Neural cell (in vitro differentiated cells): ENCODE measurements around the gene P2RX3. TPM values are rescaled to one million over a fixed set of nuclear protein-coding genes. Genes with fewer than 3 reads are reported as not detected.

ENCODE experiments used
- H2AFZ ChIP-seq: fragments of 200-600, 300-800 bp; sonication (generic), shearing (Covaris generic); 2 replicates; pipeline ENCODE4 v1.6.0; 2014; ENCODE audit warnings: low read depth, mild to moderate bottlenecking, antibody characterized with exemption, low read length, moderate library complexity
- H3F3A ChIP-seq: fragments of 200-600 bp; shearing (Covaris generic); 2 replicates; pipeline ENCODE4 v1.6.1; 2016; ENCODE audit warnings: mild to moderate bottlenecking, moderate library complexity, mixed read lengths, antibody characterized with exemption, low read length; ENCODE audit not compliant: insufficient read depth, poor library complexity, severe bottlenecking
- H3K27ac ChIP-seq: fragments of 200-600, 300-800 bp; sonication (generic), shearing (Covaris generic); 2 replicates; pipeline ENCODE4 v1.5.1; 2014; ENCODE audit warnings: mild to moderate bottlenecking, low read length, moderate library complexity
- H3K27me3 ChIP-seq: fragments of 300-800, 200-600 bp; sonication (generic), shearing (Covaris generic); 2 replicates; pipeline ENCODE4 v1.6.0; 2014; ENCODE audit warnings: mild to moderate bottlenecking, low read depth, low read length, moderate library complexity; ENCODE audit not compliant: insufficient read depth
- H3K36me3 ChIP-seq: fragments of 300-800, 200-600 bp; sonication (generic), shearing (Covaris generic); 2 replicates; pipeline ENCODE4 v1.5.1; 2014; ENCODE audit warnings: mild to moderate bottlenecking, antibody characterized with exemption, low read length, moderate library complexity; ENCODE audit not compliant: insufficient read depth
- H3K4me2 ChIP-seq: fragments of 300-800, 200-600 bp; sonication (generic), shearing (Covaris generic); 2 replicates; pipeline ENCODE4 v1.6.0; 2014; ENCODE audit warnings: mild to moderate bottlenecking, low read length
- H3K4me3 ChIP-seq: fragments of 300-800, 200-600 bp; sonication (generic), shearing (Covaris generic); 2 replicates; pipeline ENCODE4 v1.5.1; 2014; ENCODE audit warnings: mild to moderate bottlenecking, low read length, moderate library complexity
- H3K79me2 ChIP-seq: fragments of 200-600 bp; shearing (Covaris generic); replicated peaks from 2 replicates; pipeline ENCODE4 v1.6.0; 2014; ENCODE audit warnings: mild to moderate bottlenecking, low read length, moderate library complexity; ENCODE audit not compliant: insufficient read depth
- H3K9ac ChIP-seq: fragments of 300-800, 200-600 bp; sonication (generic), shearing (Covaris generic); 2 replicates; pipeline ENCODE4 v1.6.1; 2016; ENCODE audit warnings: mild to moderate bottlenecking, low read length, mixed read lengths
- H3K9me2 ChIP-seq: fragments of 200-600 bp; shearing (Covaris generic); 2 replicates; pipeline ENCODE4 v1.6.1; 2016; ENCODE audit warnings: mild to moderate bottlenecking, low read length, mixed read lengths; ENCODE audit not compliant: insufficient read depth
- H3K9me3 ChIP-seq: fragments of 200-600, 300-800 bp; sonication (generic), shearing (Covaris generic); 2 replicates; pipeline ENCODE4 v1.6.1; 2016; ENCODE audit warnings: mild to moderate bottlenecking, mixed run types, low read length, moderate library complexity, mixed read lengths
- H4K20me1 ChIP-seq: fragments of 200-600 bp; shearing (Covaris generic); 2 replicates; pipeline ENCODE4 v1.6.1; 2016; ENCODE audit warnings: mild to moderate bottlenecking, mixed run types; ENCODE audit not compliant: insufficient read depth
- CTCF ChIP-seq: fragments of 450-650 bp; IDR thresholded peaks from 2 replicates; pipeline ENCODE4 v1.5.1; 2014; ENCODE audit warnings: antibody characterized with exemption, mild to moderate bottlenecking, moderate library complexity; ENCODE audit not compliant: poor library complexity, severe bottlenecking
- EP300 ChIP-seq: fragments of 450-650 bp; conservative IDR thresholded peaks from 2 replicates; pipeline ENCODE4 v1.6.1; 2014; ENCODE audit warnings: antibody characterized with exemption, mild to moderate bottlenecking, moderate library complexity; ENCODE audit not compliant: poor library complexity, severe bottlenecking
- EZH2 ChIP-seq: fragments of 200-600, 300-800 bp; shearing (Covaris generic), sonication (generic); IDR thresholded peaks from 2 replicates; pipeline ENCODE4 v1.6.1; 2014; ENCODE audit warnings: antibody characterized with exemption, low read length, borderline replicate concordance, mild to moderate bottlenecking; ENCODE audit not compliant: insufficient read depth, poor library complexity, severe bottlenecking
- MXI1 ChIP-seq: fragments of 450-650 bp; conservative IDR thresholded peaks from 2 replicates; pipeline ENCODE4 v1.6.1; 2014; ENCODE audit warnings: antibody characterized with exemption, mild to moderate bottlenecking; ENCODE audit not compliant: poor library complexity, severe bottlenecking
- POLR2AphosphoS5 ChIP-seq: IDR thresholded peaks from 2 replicates; pipeline ENCODE4 v1.6.1; 2012
- RAD21 ChIP-seq: fragments of 450-650 bp; conservative IDR thresholded peaks from 2 replicates; pipeline ENCODE4 v1.6.1; 2014; ENCODE audit warnings: antibody characterized with exemption, mild to moderate bottlenecking, moderate library complexity
- REST ChIP-seq: IDR thresholded peaks from 2 replicates; pipeline ENCODE4 v1.6.1; 2012; ENCODE audit warnings: borderline replicate concordance
- SMC3 ChIP-seq: fragments of 450-650 bp; conservative IDR thresholded peaks from 2 replicates; pipeline ENCODE4 v1.6.1; 2014; ENCODE audit warnings: antibody characterized with exemption, mild to moderate bottlenecking, moderate library complexity; ENCODE audit not compliant: poor library complexity
- TAF1 ChIP-seq: IDR thresholded peaks from 2 replicates; pipeline ENCODE4 v1.6.1; 2012; ENCODE audit warnings: low read depth
- polyA plus RNA-seq: library from polyadenylated mRNA; depleted of rRNA; stranded (reverse); fragments of >200 nt; gene quantifications from 2 replicates; pipeline ENCODE4 v1.2.3, GENCODE V29; 2014

Gene P2RX3
- polyA plus RNA-seq, 1 donor from 2014 or later: not detected

DNA sequence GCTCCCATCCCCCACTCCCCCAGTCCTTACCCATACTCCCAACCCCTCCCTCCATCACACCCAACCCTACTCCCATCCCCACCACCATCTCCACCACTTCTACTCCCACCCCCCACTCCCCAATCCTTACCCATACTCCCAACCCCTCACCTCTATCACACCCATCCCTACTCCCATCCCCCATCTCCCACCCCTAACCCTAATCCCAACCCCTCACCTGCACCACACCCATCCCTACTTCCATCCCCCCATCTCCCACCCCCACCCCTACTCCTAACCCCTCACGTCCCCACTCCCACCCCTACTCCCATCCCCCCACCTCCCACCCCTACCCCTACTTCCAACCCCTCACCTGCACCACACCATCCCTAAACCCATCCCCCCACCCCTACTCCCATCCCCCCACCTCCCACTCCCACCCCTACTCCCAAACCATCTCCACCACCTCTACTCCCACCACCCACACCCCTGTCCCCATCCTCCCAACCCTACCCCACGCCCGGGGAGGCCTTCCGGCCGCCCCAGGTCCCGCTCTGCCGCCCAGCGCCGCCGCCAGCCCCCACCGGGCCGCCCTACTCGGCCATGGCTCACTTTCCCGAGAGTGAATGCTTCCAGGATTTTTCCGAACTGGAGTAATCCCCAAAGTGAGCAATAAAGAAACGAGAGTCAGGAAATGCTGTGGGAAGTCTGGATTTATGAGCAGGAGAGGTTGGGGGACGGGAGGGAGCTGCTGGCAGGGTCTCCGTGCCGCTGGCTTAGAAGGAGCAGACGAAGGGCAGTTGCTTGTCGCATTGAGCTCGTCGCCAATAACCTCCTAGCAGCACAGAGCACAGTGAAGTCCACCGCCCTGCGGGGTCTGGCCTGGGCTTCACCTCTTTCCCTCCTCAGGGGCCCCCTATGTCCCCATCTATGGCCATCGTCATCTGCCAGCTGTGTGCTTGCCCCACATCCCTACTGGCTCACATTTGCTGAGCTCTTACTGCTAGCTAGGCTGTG is 38.2 kb downstream of the P2RX3 start:
- H4K20me1 ChIP-seq: no peaks in the 10 kb centered on the region
- H3K4me3 ChIP-seq: no peak overlapping the region
- no peaks in the 10 kb centered on the region for H3F3A ChIP-seq
- H3K27me3 ChIP-seq: no peaks in the 10 kb centered on the region
- no peaks in the 10 kb centered on the region for H3K9me3 ChIP-seq
- H3K4me2 ChIP-seq: no peak overlapping the region
- TF ChIP-seq EZH2 (no peak), POLR2AphosphoS5 (no peak), EP300 (no peak), MXI1 (no peak), RAD21 (no peak), TAF1 (no peak), REST (no peak), CTCF (no peak), SMC3 (no peak)
- H3K9ac ChIP-seq: no peak overlapping the region
- no peak overlapping the region for H3K27ac ChIP-seq
- no peaks in the 10 kb centered on the region for H3K9me2 ChIP-seq
- no peaks in the 10 kb centered on the region for H3K79me2 ChIP-seq
- H2AFZ ChIP-seq: no peak overlapping the region
- H3K36me3 ChIP-seq: no peaks in the 10 kb centered on the region

GRCh38 chr11:57377107-57377506 is 39.0 kb downstream of the P2RX3 start:
- Histone ChIP-seq H3F3A (no peaks in the 10 kb centered on the region), H2AFZ (no peak overlapping the region), H3K9ac (no peak overlapping the region), H3K79me2 (no peaks in the 10 kb centered on the region), H4K20me1 (no peaks in the 10 kb centered on the region), H3K4me3 (no peak overlapping the region), H3K27ac (no peak overlapping the region), H3K36me3 (no peaks in the 10 kb centered on the region), H3K9me2 (no peaks in the 10 kb centered on the region), H3K4me2 (no peak overlapping the region), H3K9me3 (no peaks in the 10 kb centered on the region), H3K27me3 (no peaks in the 10 kb centered on the region)
- TF ChIP-seq RAD21 (no peak), TAF1 (no peak), MXI1 (no peak), REST (no peak), CTCF (no peak)
